GM21737 (cell line): Measurements from ENCODE around the gene TRAF2.
"Not testable (repeated sequence)": the region's sequence is repeated elsewhere in the genome, so short reads cannot be mapped to it uniquely, and the experiment has no call there.

Experiments used
- ATAC-seq: cut with Tn5 transposase; IDR thresholded peaks from one replicate; pipeline ENCODE4 v1.9.1; 2021; ENCODE audit warnings: mild to moderate bottlenecking, moderate library complexity; ENCODE audit not compliant: unreplicated experiment

TRAF2 gene

GRCh38 chr9:136856541-136857141 lies 29.7 kb upstream of the TRAF2 start:
- no peak for ATAC-seq

GRCh38 chr9:136857166-136857565 lies 29.1 kb upstream of the TRAF2 start:
- ATAC-seq: no peak

DNA sequence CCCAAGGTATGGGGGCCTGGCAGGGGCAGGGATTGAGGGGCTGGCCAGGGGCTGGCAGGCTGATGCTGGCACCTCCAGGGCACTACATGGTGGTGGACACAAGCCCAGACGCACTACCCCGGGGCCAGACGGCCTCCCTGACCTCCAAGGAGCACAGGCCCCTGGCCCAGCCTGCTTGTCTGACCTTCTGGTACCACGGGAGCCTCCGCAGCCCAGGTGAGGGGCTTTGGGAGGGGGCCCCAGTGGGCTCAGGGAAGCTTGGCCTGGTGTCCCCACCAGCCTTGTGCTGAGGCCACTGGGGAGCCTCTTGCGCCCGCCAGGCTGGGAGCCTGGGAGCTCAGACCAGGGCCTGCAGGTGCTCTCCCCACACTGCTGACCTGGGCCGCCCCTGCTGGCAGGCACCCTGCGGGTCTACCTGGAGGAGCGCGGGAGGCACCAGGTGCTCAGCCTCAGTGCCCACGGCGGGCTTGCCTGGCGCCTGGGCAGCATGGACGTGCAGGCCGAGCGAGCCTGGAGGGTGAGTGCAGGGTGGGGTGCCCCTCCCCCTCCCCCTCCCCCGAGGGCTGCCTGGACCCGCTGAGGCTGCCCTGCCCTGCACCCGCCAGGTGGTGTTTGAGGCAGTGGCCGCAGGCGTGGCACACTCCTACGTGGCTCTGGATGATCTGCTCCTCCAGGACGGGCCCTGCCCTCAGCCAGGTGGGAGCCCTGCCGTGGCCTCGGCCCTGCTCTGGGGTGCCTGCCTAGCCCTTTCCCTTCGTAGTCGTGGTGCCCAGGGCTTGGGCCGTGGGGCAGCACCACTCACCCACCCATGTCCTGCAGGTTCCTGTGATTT lies 28.5 kb upstream of the TRAF2 start:
- no peak for ATAC-seq

- no peak for ATAC-seq
These were observed 27.9 kb upstream of the TRAF2 start for GRCh38 chr9:136858452-136858843.

GRCh38 chr9:136858844-136859757 lies 27.2 kb upstream of the TRAF2 start:
- ATAC-seq: no peak

DNA sequence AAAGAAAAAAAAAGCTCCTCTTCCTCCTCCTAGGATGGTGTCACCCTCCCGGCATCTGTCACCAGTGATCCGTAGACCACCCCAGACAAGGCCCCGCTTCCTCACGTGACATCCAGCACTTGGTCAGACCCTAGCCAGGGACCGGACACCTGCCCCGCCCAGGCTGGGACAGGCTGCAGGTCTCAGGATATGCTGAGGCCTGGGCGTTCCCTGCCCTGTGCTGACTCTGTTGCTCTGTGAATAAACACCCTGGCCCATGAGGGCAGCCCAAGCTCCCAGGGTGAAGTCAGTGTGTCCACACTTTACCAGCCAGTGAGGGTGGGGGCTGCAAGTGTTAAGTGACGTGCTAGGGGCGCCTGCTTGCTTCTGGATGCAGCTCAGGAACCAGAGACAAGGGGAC lies 25.8 kb upstream of the TRAF2 start:
- no peak for ATAC-seq

DNA sequence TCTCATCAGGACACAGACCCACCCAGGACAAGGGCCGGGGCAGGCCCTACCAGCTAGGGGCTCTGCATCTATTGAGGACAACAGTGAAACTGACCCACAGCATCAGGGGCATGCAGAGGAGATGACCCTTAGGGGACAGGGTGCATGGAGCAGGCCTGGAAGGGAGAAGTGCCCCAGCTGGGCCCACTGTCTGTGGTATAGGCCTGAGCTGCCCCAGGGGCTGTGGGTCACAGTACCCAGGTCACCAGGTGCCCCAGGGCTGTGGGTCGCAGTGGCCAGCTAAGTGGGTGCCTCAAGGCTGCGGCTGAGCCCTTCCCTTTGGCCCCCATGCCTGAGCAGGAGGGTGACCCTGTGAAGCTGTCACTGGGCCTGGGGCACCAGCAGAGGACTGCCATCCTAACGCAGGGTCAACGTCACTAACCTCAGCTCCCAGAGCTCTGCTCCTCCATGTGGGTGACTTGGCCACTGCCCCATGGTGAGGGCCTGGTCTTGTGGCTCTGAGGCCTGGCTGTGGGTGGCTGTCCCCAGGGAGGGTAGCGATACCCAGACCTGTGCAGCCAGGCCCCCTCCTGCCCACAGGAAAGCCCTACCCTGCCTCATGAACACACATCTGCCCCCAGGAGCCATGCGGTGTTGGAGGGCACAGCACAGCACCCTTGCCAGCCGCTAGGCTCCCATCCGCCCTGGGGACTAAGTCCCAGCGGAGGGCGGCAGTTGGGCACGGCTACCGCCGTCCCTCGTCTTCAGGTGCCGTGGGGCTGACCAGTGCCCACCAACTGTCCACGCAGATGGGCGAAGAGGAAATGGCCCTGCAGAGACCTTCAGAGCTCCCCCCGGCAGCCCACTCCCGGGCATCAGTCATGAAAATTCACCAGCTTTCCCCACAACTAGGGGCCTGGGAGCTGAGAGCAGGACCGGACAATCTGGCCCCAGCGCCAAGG lies 25.1 kb upstream of the TRAF2 start:
- no peak for ATAC-seq

DNA sequence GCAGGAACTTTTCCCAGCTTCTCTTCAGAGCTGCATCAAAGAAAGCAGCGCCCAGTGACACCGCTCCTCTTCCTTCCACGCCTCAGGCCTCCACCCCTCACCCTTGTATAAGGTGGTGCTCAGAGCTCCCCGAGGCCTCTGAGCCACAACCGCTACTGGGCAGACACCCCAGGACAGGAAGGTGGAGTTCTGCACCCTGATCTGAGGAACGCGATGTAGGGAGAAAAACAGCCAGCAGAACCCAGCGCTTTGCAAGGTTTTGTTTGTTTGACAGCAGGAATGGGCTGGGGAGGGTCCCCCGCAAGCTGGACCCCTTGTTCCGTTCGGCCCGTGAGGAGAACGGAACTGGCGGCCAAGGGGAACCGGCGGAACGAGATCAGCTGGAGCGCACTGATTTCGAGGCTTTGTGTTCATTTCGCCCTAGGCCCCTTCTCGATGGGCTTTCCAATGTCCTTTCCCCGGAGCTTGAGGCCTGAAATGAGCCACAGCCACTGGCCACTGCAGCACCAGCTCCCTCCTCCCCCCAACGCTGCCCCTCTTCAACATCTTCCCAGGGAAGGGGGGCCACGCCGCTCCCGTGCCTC lies 24.4 kb upstream of the TRAF2 start:
- no peak for ATAC-seq

- no peak for ATAC-seq
These were observed 23.3 kb upstream of the TRAF2 start for GRCh38 chr9:136862849-136863622.

DNA sequence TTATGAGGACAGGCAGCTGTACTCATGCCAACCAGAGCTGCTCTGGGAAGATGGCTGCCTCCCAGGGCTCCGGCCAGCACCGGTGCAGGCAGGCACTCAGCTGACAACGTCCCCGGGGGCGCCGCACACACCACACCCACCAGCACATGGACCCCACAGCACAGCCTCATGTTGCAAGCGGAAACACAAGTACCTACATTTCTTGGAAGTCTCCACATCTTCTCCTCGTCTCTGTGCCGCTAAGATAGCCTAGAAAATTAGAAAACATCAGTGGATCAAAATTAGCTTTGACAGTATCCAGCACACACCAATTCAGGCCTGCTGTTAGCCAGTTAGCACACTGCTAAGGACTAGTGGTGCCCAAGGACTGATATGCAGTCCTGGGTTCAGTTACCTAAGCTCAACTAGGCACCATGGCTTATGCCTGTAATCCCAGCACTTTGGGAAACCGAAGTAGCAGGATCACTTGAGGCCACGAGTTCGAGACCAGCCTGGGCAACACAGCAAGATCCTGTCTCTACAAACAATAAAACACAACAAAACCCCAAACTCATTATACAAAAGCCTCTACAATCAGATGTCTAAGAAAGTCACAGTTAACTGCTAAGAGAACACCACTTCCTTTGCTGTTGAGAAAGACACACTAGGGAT lies 22.6 kb upstream of the TRAF2 start:
- ATAC-seq: no peak

DNA sequence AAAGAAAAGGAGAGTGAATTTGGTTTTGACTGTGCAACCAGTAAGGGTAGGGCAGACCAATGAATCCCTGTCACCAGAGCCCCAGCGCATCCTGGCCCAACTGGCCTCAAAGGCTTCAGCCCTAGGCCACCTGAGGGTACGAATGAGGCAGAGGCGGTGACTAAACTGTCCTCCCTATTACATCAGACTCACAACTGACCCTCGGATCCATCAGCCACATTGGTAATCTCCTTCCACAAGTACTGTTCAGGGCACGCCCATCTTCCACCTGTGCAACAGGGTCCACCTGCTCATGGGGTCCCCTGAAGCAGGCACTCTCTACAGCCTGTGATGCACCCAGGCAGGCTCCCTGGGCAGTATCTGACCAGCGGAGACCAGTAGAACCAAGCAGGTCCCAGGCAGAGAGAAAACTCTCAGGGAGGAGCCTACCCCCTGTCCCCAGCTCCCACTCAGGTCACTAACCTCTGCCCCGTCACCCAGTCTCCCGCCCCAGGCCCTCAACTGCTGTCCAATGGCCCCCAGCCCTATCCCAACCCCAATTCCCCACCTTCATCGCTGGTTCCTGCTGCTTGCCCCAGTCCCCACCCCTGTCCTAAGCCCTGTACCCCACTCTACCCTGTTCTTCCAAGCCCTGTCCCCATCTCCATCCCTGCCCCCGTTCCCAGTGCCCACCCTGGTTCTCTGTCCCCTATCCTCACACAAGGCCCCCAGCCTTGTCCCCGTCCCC lies 21.1 kb upstream of the TRAF2 start:
- no peak for ATAC-seq

DNA sequence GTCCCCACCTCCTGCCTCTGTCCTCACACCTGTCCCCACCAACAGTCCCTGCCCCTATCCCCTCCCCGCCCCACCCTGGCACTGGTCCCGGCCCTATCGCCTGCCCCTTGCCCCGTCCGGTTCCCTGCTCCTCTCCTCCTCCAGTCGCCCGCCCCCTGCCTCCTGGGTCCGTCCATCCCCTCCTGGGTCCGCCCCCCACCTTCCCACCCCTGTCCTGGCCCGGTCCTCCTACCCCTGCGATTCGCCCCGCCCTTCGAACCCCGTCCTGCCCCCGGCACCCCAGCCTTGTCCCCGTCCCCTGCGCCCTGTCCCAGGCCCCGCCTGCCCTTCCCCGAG lies 20.6 kb upstream of the TRAF2 start:
- ATAC-seq: no peak

GRCh38 chr9:136866898-136867421 lies 19.4 kb upstream of the TRAF2 start:
- not testable (repeated sequence) for ATAC-seq

- no peak for ATAC-seq
These were observed 18.8 kb upstream of the TRAF2 start for GRCh38 chr9:136867480-136867879.

GRCh38 chr9:136867917-136868316 lies 18.4 kb upstream of the TRAF2 start:
- no peak for ATAC-seq

DNA sequence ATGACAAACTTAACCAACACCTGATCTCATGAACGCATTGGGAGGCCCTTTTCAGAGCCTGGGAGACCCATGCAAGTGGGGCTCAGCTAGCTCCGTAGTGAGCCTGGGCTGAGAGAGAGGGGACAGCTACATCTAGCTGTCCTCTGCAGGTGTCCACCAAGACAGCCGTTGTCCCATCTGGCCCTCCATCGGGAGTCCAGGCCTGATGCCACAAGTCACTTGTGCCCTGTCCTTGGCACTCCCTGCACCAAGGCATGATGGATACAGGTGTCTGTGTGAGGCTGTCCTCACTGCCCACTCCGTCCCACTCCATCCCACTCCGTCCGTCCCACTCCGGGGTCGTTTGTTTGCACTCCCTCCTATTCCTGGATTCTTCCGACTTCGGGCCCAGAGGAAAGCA lies 17.7 kb upstream of the TRAF2 start:
- ATAC-seq: no peak

DNA sequence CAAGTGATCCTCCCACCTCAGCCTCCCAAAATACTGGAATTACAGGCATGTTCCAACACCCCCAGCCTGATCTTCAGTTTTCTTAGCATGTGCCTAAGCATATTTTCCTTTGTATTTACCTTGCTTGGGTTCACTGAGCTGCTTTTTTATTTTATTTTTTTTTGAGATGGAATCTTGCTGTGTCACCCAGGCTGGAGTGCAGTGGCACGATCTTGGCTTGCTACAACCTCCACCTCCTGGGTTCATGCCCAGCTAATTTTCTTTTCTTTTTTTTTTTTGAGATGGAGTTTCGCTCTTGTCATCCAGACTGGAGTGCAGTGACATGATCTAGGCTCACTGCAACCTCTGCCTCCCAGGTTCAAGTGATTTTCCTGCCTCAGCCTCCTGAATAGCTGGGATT lies 16.7 kb upstream of the TRAF2 start:
- not testable (repeated sequence) for ATAC-seq

DNA sequence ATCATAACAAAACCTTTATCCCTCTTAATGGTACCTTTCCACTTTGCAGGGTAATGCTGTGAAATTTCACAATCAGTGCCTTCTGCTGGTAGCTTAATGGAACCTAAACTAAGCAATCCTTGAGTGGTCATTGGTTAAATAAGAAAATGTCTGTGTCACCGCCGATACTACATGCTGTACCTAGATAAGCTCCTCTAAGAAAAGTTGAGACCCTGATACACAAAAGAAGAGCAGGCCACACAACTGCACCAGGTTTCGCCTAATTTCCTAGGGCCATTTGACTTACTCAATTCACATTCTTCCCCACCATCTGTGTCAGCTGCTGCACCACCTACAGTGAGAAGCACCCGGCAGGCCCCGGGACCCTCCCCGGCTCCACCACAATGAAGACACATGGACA lies 11.2 kb upstream of the TRAF2 start:
- ATAC-seq: no peak
